Neural cell (in vitro differentiated cells): ENCODE measurements around the gene FERMT3. TPM values are rescaled to one million over a fixed set of nuclear protein-coding genes. Genes with fewer than 3 reads are reported as not detected.

Experiments
- H2AFZ ChIP-seq: fragments of 200-600, 300-800 bp; sonication (generic), shearing (Covaris generic); 2 replicates; pipeline ENCODE4 v1.6.0; 2014; ENCODE audit warnings: low read depth, mild to moderate bottlenecking, antibody characterized with exemption, low read length, moderate library complexity
- H3F3A ChIP-seq: fragments of 200-600 bp; shearing (Covaris generic); 2 replicates; pipeline ENCODE4 v1.6.1; 2016; ENCODE audit warnings: mild to moderate bottlenecking, moderate library complexity, mixed read lengths, antibody characterized with exemption, low read length; ENCODE audit not compliant: insufficient read depth, poor library complexity, severe bottlenecking
- H3K27ac ChIP-seq: fragments of 200-600, 300-800 bp; sonication (generic), shearing (Covaris generic); 2 replicates; pipeline ENCODE4 v1.5.1; 2014; ENCODE audit warnings: mild to moderate bottlenecking, low read length, moderate library complexity
- H3K27me3 ChIP-seq: fragments of 300-800, 200-600 bp; sonication (generic), shearing (Covaris generic); 2 replicates; pipeline ENCODE4 v1.6.0; 2014; ENCODE audit warnings: mild to moderate bottlenecking, low read depth, low read length, moderate library complexity; ENCODE audit not compliant: insufficient read depth
- H3K36me3 ChIP-seq: fragments of 300-800, 200-600 bp; sonication (generic), shearing (Covaris generic); 2 replicates; pipeline ENCODE4 v1.5.1; 2014; ENCODE audit warnings: mild to moderate bottlenecking, antibody characterized with exemption, low read length, moderate library complexity; ENCODE audit not compliant: insufficient read depth
- H3K4me2 ChIP-seq: fragments of 300-800, 200-600 bp; sonication (generic), shearing (Covaris generic); 2 replicates; pipeline ENCODE4 v1.6.0; 2014; ENCODE audit warnings: mild to moderate bottlenecking, low read length
- H3K4me3 ChIP-seq: fragments of 300-800, 200-600 bp; sonication (generic), shearing (Covaris generic); 2 replicates; pipeline ENCODE4 v1.5.1; 2014; ENCODE audit warnings: mild to moderate bottlenecking, low read length, moderate library complexity
- H3K79me2 ChIP-seq: fragments of 200-600 bp; shearing (Covaris generic); replicated peaks from 2 replicates; pipeline ENCODE4 v1.6.0; 2014; ENCODE audit warnings: mild to moderate bottlenecking, low read length, moderate library complexity; ENCODE audit not compliant: insufficient read depth
- H3K9ac ChIP-seq: fragments of 300-800, 200-600 bp; sonication (generic), shearing (Covaris generic); 2 replicates; pipeline ENCODE4 v1.6.1; 2016; ENCODE audit warnings: mild to moderate bottlenecking, low read length, mixed read lengths
- H3K9me2 ChIP-seq: fragments of 200-600 bp; shearing (Covaris generic); 2 replicates; pipeline ENCODE4 v1.6.1; 2016; ENCODE audit warnings: mild to moderate bottlenecking, low read length, mixed read lengths; ENCODE audit not compliant: insufficient read depth
- H3K9me3 ChIP-seq: fragments of 200-600, 300-800 bp; sonication (generic), shearing (Covaris generic); 2 replicates; pipeline ENCODE4 v1.6.1; 2016; ENCODE audit warnings: mild to moderate bottlenecking, mixed run types, low read length, moderate library complexity, mixed read lengths
- H4K20me1 ChIP-seq: fragments of 200-600 bp; shearing (Covaris generic); 2 replicates; pipeline ENCODE4 v1.6.1; 2016; ENCODE audit warnings: mild to moderate bottlenecking, mixed run types; ENCODE audit not compliant: insufficient read depth
- CTCF ChIP-seq: fragments of 450-650 bp; IDR thresholded peaks from 2 replicates; pipeline ENCODE4 v1.5.1; 2014; ENCODE audit warnings: antibody characterized with exemption, mild to moderate bottlenecking, moderate library complexity; ENCODE audit not compliant: poor library complexity, severe bottlenecking
- EP300 ChIP-seq: fragments of 450-650 bp; conservative IDR thresholded peaks from 2 replicates; pipeline ENCODE4 v1.6.1; 2014; ENCODE audit warnings: antibody characterized with exemption, mild to moderate bottlenecking, moderate library complexity; ENCODE audit not compliant: poor library complexity, severe bottlenecking
- EZH2 ChIP-seq: fragments of 200-600, 300-800 bp; shearing (Covaris generic), sonication (generic); IDR thresholded peaks from 2 replicates; pipeline ENCODE4 v1.6.1; 2014; ENCODE audit warnings: antibody characterized with exemption, low read length, borderline replicate concordance, mild to moderate bottlenecking; ENCODE audit not compliant: insufficient read depth, poor library complexity, severe bottlenecking
- MXI1 ChIP-seq: fragments of 450-650 bp; conservative IDR thresholded peaks from 2 replicates; pipeline ENCODE4 v1.6.1; 2014; ENCODE audit warnings: antibody characterized with exemption, mild to moderate bottlenecking; ENCODE audit not compliant: poor library complexity, severe bottlenecking
- POLR2AphosphoS5 ChIP-seq: IDR thresholded peaks from 2 replicates; pipeline ENCODE4 v1.6.1; 2012
- RAD21 ChIP-seq: fragments of 450-650 bp; conservative IDR thresholded peaks from 2 replicates; pipeline ENCODE4 v1.6.1; 2014; ENCODE audit warnings: antibody characterized with exemption, mild to moderate bottlenecking, moderate library complexity
- REST ChIP-seq: IDR thresholded peaks from 2 replicates; pipeline ENCODE4 v1.6.1; 2012; ENCODE audit warnings: borderline replicate concordance
- SMC3 ChIP-seq: fragments of 450-650 bp; conservative IDR thresholded peaks from 2 replicates; pipeline ENCODE4 v1.6.1; 2014; ENCODE audit warnings: antibody characterized with exemption, mild to moderate bottlenecking, moderate library complexity; ENCODE audit not compliant: poor library complexity
- TAF1 ChIP-seq: IDR thresholded peaks from 2 replicates; pipeline ENCODE4 v1.6.1; 2012; ENCODE audit warnings: low read depth
- polyA plus RNA-seq: library from polyadenylated mRNA; depleted of rRNA; stranded (reverse); fragments of >200 nt; gene quantifications from 2 replicates; pipeline ENCODE4 v1.2.3, GENCODE V29; 2014

The FERMT3 gene
- polyA plus RNA-seq, 1 donor from 2014 or later: 0.89 TPM

GRCh38 chr11:64248578-64248977, 42.1 kb downstream of the FERMT3 start:
- Histone ChIP-seq H3K27me3 (peaks cover 8% of the 10 kb centered on the region), H3K79me2 (peaks cover 13% of the 10 kb centered on the region), H3K9ac (no peak overlapping the region), H2AFZ (no peak overlapping the region), H3K9me2 (no peaks in the 10 kb centered on the region), H4K20me1 (no peaks in the 10 kb centered on the region), H3K27ac (no peak overlapping the region), H3K9me3 (no peaks in the 10 kb centered on the region), H3K4me2 (no peak overlapping the region), H3K36me3 (no peaks in the 10 kb centered on the region), H3K4me3 (no peak overlapping the region), H3F3A (no peaks in the 10 kb centered on the region)
- TF ChIP-seq EP300: no peak
- no peak for TF ChIP-seq CTCF
- TF ChIP-seq MXI1: no peak
- no peak for TF ChIP-seq RAD21
- no peak for TF ChIP-seq SMC3
- TF ChIP-seq POLR2AphosphoS5: no peak
- no peak for TF ChIP-seq EZH2
- no peak for TF ChIP-seq TAF1
- no peak for TF ChIP-seq REST

GRCh38 chr11:64249038-64249437, 42.5 kb downstream of the FERMT3 start:
- no peak overlapping the region for H3K4me3 ChIP-seq

More at GRCh38 chr11:64249038-64249437, 42.5 kb downstream of the FERMT3 start:
- Histone ChIP-seq H3K9me3 (no peaks in the 10 kb centered on the region), H3K36me3 (no peaks in the 10 kb centered on the region), H3K79me2 (peaks cover 13% of the 10 kb centered on the region), H3K9ac (no peak overlapping the region), H2AFZ (no peak overlapping the region), H3K27me3 (peaks cover 8% of the 10 kb centered on the region), H3F3A (no peaks in the 10 kb centered on the region), H3K4me2 (no peak overlapping the region), H3K27ac (no peak overlapping the region), H4K20me1 (no peaks in the 10 kb centered on the region), H3K9me2 (no peaks in the 10 kb centered on the region)
- TF ChIP-seq MXI1: no peak
